Measurements from ENCODE around the gene SLC6A3. TPM values are rescaled to one million over a fixed set of nuclear protein-coding genes. Genes with fewer than 3 reads are reported as not detected.

The SLC6A3 gene
- polyA plus RNA-seq, 3 donors: 0.41 to 0.72 (median 0.47) TPM

- no peak for DNase-seq (ENCODE audit: low read depth in 3 of 3, low spot score in 2 of 3)
Observed at GRCh38 chr5:1357946-1358725, 87.1 kb downstream of the SLC6A3 start.

DNA sequence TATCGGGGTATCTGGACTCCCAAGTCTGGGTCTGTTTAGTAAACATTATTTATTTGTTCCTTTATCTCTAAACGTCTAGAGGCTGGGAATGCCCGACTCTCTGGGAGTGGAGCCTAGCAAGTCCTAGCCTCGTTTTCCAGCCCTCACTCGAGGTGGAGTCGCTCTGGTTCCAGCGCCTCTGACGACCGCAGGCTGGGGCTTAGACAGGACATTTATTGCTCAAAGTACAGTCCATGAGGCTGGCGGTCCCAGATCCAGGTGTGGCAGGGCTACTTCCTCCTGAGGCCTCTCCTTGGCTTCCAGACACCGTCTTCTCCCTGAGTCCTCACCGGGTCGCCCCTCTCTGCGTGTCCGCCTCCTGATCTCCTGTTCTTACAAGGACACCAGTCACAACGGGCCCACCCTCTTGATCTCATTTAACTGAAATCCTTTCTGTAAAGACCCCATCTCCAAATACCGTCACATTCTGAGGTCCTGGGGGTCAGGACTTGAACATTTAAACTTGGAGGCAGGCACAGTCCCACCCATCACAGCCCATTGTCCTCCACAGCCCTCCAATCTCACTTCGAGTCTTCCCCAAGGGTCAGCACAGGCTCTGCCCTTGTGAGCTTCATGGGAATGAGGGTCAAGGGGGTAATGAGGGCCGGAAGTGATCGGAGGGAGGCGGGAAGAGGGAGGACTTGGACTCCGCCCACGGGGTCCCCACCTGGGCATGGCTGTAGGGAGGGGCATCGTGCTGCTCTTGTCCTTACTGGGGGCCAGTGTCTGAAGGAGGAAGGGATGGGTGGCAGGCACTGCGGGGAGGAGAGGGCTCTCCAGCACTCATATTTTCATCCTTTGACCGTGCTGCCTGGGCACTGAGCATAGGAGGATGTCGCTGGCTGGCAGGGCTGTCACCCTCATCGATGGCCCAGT lies 88.1 kb downstream of the SLC6A3 start:
- no peak for DNase-seq (ENCODE audit: low read depth in 3 of 3, low spot score in 2 of 3)

DNA sequence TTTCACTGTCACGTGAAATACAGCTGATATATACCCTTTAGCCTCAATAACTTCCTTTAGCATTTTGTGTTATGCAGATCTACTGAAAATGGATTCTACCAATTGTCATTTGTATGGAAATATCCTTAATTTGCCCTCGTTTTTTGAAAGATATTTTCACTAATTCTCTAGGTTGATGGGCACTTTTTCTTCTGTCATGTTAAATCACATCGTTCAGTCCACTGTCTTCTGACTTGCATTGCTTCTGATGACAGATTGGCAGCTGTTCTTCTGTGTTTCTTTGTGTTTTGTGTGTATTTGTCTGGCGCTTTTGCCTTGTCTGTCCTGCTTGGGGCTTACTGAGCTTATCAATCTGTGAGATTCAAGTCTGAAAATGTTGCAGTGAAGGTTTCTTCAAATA lies 90.7 kb downstream of the SLC6A3 start:
- DNase-seq (ENCODE audit: low read depth in 3 of 3, low spot score in 2 of 3): no peak

- no peak for DNase-seq (ENCODE audit: low read depth in 3 of 3, low spot score in 2 of 3)
Observed at GRCh38 chr5:1352231-1353219, 92.7 kb downstream of the SLC6A3 start.

GRCh38 chr5:1351156-1351555 lies 94.1 kb downstream of the SLC6A3 start:
- DNase-seq (ENCODE audit: low read depth in 3 of 3, low spot score in 2 of 3): no peak

DNA sequence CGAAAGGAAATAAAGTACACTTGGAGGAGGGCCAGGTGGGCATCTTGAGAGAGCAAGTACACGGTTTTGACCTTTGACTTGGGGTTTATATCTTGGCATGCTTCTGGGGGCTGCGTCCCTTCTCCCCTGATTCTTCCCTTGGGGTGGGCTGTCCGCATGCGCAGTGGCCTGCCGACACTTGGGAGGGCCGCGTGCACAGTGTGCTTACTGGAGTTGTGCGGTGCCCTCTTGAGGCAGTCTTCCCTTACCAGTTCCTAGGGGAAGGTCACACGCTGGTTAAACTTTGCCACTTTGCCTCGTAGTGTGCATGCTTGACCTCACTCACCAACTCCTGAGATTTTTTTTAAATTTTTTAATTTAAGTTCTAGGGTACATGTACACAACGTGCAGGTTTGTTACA lies 96.0 kb downstream of the SLC6A3 start:
- no peak for DNase-seq (ENCODE audit: low read depth in 3 of 3, low spot score in 2 of 3)

DNA sequence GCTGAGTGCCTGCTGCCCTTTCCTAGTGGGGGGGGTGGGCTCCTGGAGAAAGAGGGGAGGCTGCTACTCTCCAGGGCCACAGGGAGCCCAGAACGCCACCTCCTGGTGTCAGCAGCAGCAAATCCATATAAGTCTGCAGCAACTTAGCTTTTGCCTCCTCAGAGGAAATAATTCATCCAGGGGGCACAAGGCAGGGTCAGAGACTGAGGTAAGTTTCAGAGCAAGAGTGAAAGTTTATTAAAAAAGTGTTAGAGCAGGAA lies 96.3 kb downstream of the SLC6A3 start:
- no peak for DNase-seq (ENCODE audit: low read depth in 3 of 3, low spot score in 2 of 3)

- DNase-seq (ENCODE audit: low read depth in 3 of 3, low spot score in 2 of 3): no peak
Observed at GRCh38 chr5:1347571-1347970, 97.7 kb downstream of the SLC6A3 start.

- no peak for DNase-seq (ENCODE audit: low read depth in 3 of 3, low spot score in 2 of 3)
Observed at GRCh38 chr5:1346627-1347440, 98.4 kb downstream of the SLC6A3 start.

GRCh38 chr5:1345876-1346626 lies 99.2 kb downstream of the SLC6A3 start:
- DNase-seq (ENCODE audit: low read depth in 3 of 3, low spot score in 2 of 3): no peak

GRCh38 chr5:1344975-1345838 lies 100.0 kb downstream of the SLC6A3 start, which contains the start of gene CLPTM1L:
TSS of gene CLPTM1L (minus strand) at chr5:1345099. CDS start at chr5:1344841, 258 bp downstream.
- DNase-seq (ENCODE audit: low read depth in 3 of 3, low spot score in 2 of 3): peak; percentile 52 to 80 (median 76)

- DNase-seq (ENCODE audit: low read depth in 3 of 3, low spot score in 2 of 3): no peak
Observed at GRCh38 chr5:1343931-1344901, 101.0 kb downstream of the SLC6A3 start.

DNA sequence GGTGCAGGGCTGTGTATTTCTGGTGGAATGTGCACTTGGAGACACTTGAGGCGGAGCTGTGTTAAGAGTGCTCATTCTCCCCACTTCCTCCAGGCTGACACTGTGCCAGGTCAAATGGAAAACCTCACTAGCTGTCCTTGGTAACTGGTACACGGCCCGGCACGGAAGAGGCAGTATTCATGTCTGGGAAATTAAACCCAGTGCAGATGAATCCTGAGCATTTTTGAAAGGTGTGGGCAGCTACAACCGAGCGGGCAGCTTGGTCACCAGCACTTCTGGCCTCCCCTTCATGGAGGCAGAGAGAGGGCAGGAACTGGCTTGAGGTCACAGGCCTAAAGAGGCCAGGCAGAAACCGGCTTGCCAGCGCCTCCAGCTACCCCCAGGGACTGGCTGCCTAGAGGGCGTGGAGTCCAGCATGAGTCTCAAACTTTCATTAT lies 101.9 kb downstream of the SLC6A3 start:
- DNase-seq (ENCODE audit: low read depth in 3 of 3, low spot score in 2 of 3): no peak

Data from right renal cortex interstitium (tissue), 3 donors.